K562 (cell line): Measurements from ENCODE around the gene ENDOG. TPM values are rescaled to one million over a fixed set of nuclear protein-coding genes. Genes with fewer than 3 reads are reported as not detected.

Experiments used
- BCL6 ChIP-seq: fragments of 250-450 bp; sonication (Bioruptor Pico); IDR thresholded peaks from 2 replicates; pipeline ENCODE4 v1.4.0; 2020
- CC2D1A ChIP-seq: fragments of 450-650 bp; IDR thresholded peaks from 2 replicates; pipeline ENCODE4 v1.6.1; 2017; ENCODE audit warnings: mild to moderate bottlenecking
- EZH2 ChIP-seq: IDR thresholded peaks from 2 replicates; pipeline ENCODE4 v1.6.1; 2012; ENCODE audit warnings: low read depth, mild to moderate bottlenecking, inconsistent platforms, low read length, borderline replicate concordance
- FOS ChIP-seq: IDR thresholded peaks from 3 replicates; pipeline ENCODE4 v1.6.1; 2011; ENCODE audit not compliant: insufficient read length; ENCODE audit errors: extremely low read depth
- GTF2F1 ChIP-seq: IDR thresholded peaks from 2 replicates; pipeline ENCODE4 v1.6.1; 2011; ENCODE audit warnings: low read depth, low read length, improper control_type of control experiment
- MAFG ChIP-seq: fragments of 450-650 bp; conservative IDR thresholded peaks from 2 replicates; pipeline ENCODE4 v1.6.1; 2016; ENCODE audit warnings: missing genetic modification characterization, missing compliant biosample characterization
- MCM3 ChIP-seq: fragments of 450-650 bp; IDR thresholded peaks from 2 replicates; pipeline ENCODE4 v1.6.1; 2016
- MEF2A ChIP-seq: IDR thresholded peaks from 2 replicates; pipeline ENCODE4 v1.6.1; 2011; ENCODE audit warnings: low read depth, mild to moderate bottlenecking, low read length, moderate library complexity; ENCODE audit not compliant: control insufficient read depth
- MTA1 ChIP-seq: fragments of 450-650 bp; IDR thresholded peaks from 2 replicates; pipeline ENCODE4 v1.6.1; 2017; ENCODE audit warnings: borderline replicate concordance
- NCOA2 ChIP-seq, 2 experiments: fragments of 450-650 bp; IDR thresholded peaks; 2 replicates each; pipeline ENCODE4 v1.6.1; 2018; ENCODE audit warnings: mild to moderate bottlenecking in 2 of 2, moderate library complexity in 1 of 2; ENCODE audit not compliant: partially characterized antibody in 2 of 2
- RAD51 ChIP-seq: fragments of 450-650 bp; IDR thresholded peaks from 2 replicates; pipeline ENCODE4 v1.7.1; 2016; ENCODE audit warnings: low read depth, mild to moderate bottlenecking, borderline replicate concordance
- SMAD3 ChIP-seq: fragments of 450-650 bp; formaldehyde crosslinking; conservative IDR thresholded peaks from 2 replicates; pipeline ENCODE4 v1.4.0; 2020; ENCODE audit warnings: mild to moderate bottlenecking
- TEAD4 ChIP-seq, 2 experiments: sonication (generic) in 1 of 2; formaldehyde crosslinking in 1 of 2; IDR thresholded peaks; 2 replicates each; pipeline versions ENCODE4 v1.6.1 to v1.8.0; 2012 to 2022; ENCODE audit warnings: borderline replicate concordance in 1 of 2, inconsistent platforms in 1 of 2, low read length in 1 of 2, mild to moderate bottlenecking in 1 of 2, missing genetic modification reagents in 1 of 2
- TGIF2 ChIP-seq: sonication (generic); formaldehyde crosslinking; IDR thresholded peaks from 2 replicates; pipeline ENCODE4 v1.8.1; 2022; ENCODE audit warnings: mild to moderate bottlenecking, missing genetic modification reagents, moderate library complexity
- ZNF316 ChIP-seq: fragments of 450-650 bp; IDR thresholded peaks from 2 replicates; pipeline ENCODE4 v1.6.1; 2016
- ZNF695 ChIP-seq: fragments of 450-650 bp; formaldehyde crosslinking; IDR thresholded peaks from 2 replicates; pipeline ENCODE4 v1.4.0; 2020; ENCODE audit warnings: mild to moderate bottlenecking, moderate library complexity
- ZNF717 ChIP-seq: fragments of 250-450 bp; sonication (Bioruptor Pico); IDR thresholded peaks from 2 replicates; pipeline ENCODE4 v1.5.0; 2021
- polyA plus RNA-seq, 8 experiments: library from polyadenylated mRNA; depleted of rRNA in 4 of 8; stranded (reverse) in 5 of 8; unstranded in 3 of 8; fragments of >200 nt; fragmentation: Nextera tagmentation in 2 of 8; fragmentation: Illumina TruSeq in 1 of 8; extraction: Ambion mirVana in 2 of 8; extraction: Trizol in 1 of 8; gene quantifications; 2 replicates each; pipeline versions ENCODE4 v1.2.1 to v1.2.3, GENCODE V29; 2011 to 2014; ENCODE audit warnings: inconsistent platforms in 1 of 8, missing spikeins in 1 of 8
- total RNA-seq, 7 experiments: library from RNA; depleted of rRNA in 6 of 7; stranded (reverse); fragments of >200 nt in 6 of 7; fragmentation: Illumina TruSeq in 2 of 7; extraction: Trizol in 2 of 7; gene quantifications; 2 replicates each; pipeline versions ENCODE4 v1.2.1 to v1.2.3, GENCODE V29; 2011 to 2021; ENCODE audit warnings: low replicate concordance in 1 of 7
- TF ChIP-seq, protein P1 (sequence below): fragments of 150-350 bp; IDR thresholded peaks from 2 replicates; pipeline ENCODE4 v1.6.1; 2014; ENCODE audit warnings: low read depth, mild to moderate bottlenecking, low read length, borderline replicate concordance
- TF ChIP-seq, protein P2 (sequence below): fragments of 200-800 bp; sonication (Bioruptor generic); IDR thresholded peaks from 2 replicates; pipeline ENCODE4 v1.6.1; 2016; ENCODE audit warnings: missing genetic modification characterization, missing compliant biosample characterization

ENDOG gene
- total and polyA plus RNA-seq, 9 of the 15 experiments (the other 6 are each of a cell fraction or from before 2014, with no cell fraction given): 1.2 to 91.0 (median 25.5) TPM

DNA sequence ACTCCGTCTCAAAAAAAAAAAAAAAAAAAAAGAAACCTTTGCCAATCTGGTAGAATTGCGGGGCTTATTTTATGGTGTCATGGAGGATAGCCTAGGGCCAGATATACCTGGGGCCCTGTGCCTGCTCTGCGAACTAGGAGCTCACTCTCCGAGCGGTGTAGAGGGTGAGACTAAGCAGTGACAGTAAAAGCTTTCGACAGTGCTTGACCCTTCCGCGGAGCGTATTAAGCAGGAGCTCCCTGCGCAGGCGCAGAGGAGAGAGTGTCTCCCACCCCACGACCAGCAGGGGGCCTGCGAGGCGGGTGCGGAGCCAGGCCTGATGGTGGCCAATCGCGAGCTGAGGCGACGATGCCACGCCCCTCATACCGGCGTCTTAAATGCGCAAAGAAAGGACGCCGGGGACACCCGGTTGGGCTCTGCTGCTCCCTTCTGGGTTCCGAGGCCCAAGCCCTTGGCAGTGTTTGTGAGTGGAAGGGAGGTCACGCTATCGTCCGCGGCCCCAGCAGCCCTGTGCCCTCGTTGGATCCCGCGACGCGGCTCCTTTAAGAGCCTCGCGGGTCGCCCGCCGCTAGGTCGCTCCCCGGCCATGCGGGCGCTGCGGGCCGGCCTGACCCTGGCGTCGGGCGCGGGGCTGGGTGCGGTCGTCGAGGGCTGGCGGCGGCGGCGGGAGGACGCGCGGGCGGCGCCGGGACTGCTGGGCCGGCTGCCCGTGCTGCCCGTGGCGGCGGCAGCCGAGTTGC, at the start of gene ENDOG (continued):
- TF ChIP-seq NCOA2 (IDR thresholded peaks at IDR 0.05; ENCODE audit: partially characterized antibody in 2 of 2) (no peak), ZNF695 (CRISPR knock-in tag) (no peak), CC2D1A (peak; percentile 49; the same call in 1 of the 2 replicates), ZNF316 (no peak), EZH2 (no peak), MAFG (tag) (no peak), MCM3 (no peak), TGIF2 (CRISPR knock-in tag) (no peak), ZNF717 (CRISPR knock-in tag) (no peak), RAD51 (peak; percentile 13; the same call in 1 of the 2 replicates), GTF2F1 (no peak), FOS (no peak), TEAD4 (IDR thresholded peaks at IDR 0.05; ENCODE audit: low read length) (no peak; the same call in 1 of the 2 replicates), TEAD4 (CRISPR knock-in tag; IDR thresholded peaks at IDR 0.05; ENCODE audit: borderline replicate concordance) (no peak), SMAD3 (CRISPR knock-in tag) (no peak), MTA1 (no peak; the same call in 1 of the 2 replicates), MEF2A (no peak), BCL6 (CRISPR knock-in tag) (no peak)
- TF ChIP-seq, protein P1, sequence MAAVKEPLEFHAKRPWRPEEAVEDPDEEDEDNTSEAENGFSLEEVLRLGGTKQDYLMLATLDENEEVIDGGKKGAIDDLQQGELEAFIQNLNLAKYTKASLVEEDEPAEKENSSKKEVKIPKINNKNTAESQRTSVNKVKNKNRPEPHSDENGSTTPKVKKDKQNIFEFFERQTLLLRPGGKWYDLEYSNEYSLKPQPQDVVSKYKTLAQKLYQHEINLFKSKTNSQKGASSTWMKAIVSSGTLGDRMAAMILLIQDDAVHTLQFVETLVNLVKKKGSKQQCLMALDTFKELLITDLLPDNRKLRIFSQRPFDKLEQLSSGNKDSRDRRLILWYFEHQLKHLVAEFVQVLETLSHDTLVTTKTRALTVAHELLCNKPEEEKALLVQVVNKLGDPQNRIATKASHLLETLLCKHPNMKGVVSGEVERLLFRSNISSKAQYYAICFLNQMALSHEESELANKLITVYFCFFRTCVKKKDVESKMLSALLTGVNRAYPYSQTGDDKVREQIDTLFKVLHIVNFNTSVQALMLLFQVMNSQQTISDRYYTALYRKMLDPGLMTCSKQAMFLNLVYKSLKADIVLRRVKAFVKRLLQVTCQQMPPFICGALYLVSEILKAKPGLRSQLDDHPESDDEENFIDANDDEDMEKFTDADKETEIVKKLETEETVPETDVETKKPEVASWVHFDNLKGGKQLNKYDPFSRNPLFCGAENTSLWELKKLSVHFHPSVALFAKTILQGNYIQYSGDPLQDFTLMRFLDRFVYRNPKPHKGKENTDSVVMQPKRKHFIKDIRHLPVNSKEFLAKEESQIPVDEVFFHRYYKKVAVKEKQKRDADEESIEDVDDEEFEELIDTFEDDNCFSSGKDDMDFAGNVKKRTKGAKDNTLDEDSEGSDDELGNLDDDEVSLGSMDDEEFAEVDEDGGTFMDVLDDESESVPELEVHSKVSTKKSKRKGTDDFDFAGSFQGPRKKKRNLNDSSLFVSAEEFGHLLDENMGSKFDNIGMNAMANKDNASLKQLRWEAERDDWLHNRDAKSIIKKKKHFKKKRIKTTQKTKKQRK: no peak
- TF ChIP-seq, protein P2, sequence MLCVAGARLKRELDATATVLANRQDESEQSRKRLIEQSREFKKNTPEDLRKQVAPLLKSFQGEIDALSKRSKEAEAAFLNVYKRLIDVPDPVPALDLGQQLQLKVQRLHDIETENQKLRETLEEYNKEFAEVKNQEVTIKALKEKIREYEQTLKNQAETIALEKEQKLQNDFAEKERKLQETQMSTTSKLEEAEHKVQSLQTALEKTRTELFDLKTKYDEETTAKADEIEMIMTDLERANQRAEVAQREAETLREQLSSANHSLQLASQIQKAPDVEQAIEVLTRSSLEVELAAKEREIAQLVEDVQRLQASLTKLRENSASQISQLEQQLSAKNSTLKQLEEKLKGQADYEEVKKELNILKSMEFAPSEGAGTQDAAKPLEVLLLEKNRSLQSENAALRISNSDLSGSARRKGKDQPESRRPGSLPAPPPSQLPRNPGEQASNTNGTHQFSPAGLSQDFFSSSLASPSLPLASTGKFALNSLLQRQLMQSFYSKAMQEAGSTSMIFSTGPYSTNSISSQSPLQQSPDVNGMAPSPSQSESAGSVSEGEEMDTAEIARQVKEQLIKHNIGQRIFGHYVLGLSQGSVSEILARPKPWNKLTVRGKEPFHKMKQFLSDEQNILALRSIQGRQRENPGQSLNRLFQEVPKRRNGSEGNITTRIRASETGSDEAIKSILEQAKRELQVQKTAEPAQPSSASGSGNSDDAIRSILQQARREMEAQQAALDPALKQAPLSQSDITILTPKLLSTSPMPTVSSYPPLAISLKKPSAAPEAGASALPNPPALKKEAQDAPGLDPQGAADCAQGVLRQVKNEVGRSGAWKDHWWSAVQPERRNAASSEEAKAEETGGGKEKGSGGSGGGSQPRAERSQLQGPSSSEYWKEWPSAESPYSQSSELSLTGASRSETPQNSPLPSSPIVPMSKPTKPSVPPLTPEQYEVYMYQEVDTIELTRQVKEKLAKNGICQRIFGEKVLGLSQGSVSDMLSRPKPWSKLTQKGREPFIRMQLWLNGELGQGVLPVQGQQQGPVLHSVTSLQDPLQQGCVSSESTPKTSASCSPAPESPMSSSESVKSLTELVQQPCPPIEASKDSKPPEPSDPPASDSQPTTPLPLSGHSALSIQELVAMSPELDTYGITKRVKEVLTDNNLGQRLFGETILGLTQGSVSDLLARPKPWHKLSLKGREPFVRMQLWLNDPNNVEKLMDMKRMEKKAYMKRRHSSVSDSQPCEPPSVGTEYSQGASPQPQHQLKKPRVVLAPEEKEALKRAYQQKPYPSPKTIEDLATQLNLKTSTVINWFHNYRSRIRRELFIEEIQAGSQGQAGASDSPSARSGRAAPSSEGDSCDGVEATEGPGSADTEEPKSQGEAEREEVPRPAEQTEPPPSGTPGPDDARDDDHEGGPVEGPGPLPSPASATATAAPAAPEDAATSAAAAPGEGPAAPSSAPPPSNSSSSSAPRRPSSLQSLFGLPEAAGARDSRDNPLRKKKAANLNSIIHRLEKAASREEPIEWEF (CRISPR knock-in tag): no peak
